HG02623 (cell line): ENCODE data around the gene KLHL29.
A peak's percentile ranks its signal among the peaks of the same experiment; 100 is the strongest.

Experiments used
- ATAC-seq: cut with Tn5 transposase; IDR thresholded peaks from one replicate; pipeline ENCODE4 v1.9.1; 2021; ENCODE audit warnings: moderate library complexity; ENCODE audit not compliant: unreplicated experiment

The KLHL29 gene

GRCh38 chr2:23445450-23445868 is 60.5 kb downstream of the KLHL29 start:
- ATAC-seq: no peak

- ATAC-seq: no peak
Measured at GRCh38 chr2:23446916-23447315, 61.9 kb downstream of the KLHL29 start.

- ATAC-seq: no peak
Measured at GRCh38 chr2:23447405-23447804, 62.4 kb downstream of the KLHL29 start.

GRCh38 chr2:23448906-23449305 is 63.9 kb downstream of the KLHL29 start:
- ATAC-seq: no peak

- peak; percentile 77 for ATAC-seq
Measured at GRCh38 chr2:23449413-23449812, 64.4 kb downstream of the KLHL29 start.

GRCh38 chr2:23449831-23450331 is 64.9 kb downstream of the KLHL29 start:
- no peak for ATAC-seq

GRCh38 chr2:23452372-23452771 is 67.4 kb downstream of the KLHL29 start:
- ATAC-seq: no peak

- peak; percentile 46 for ATAC-seq
Measured at GRCh38 chr2:23452853-23453420, 68.0 kb downstream of the KLHL29 start.

GRCh38 chr2:23453432-23453831 is 68.5 kb downstream of the KLHL29 start:
- ATAC-seq: no peak

GRCh38 chr2:23453836-23454460 is 69.0 kb downstream of the KLHL29 start:
- ATAC-seq: no peak

- ATAC-seq: no peak
Measured at GRCh38 chr2:23454501-23455120, 69.6 kb downstream of the KLHL29 start.

GRCh38 chr2:23456396-23456795 is 71.4 kb downstream of the KLHL29 start:
- ATAC-seq: no peak

GRCh38 chr2:23456881-23457760 is 72.1 kb downstream of the KLHL29 start:
- no peak for ATAC-seq

GRCh38 chr2:23457990-23458682 is 73.2 kb downstream of the KLHL29 start:
- no peak for ATAC-seq

GRCh38 chr2:23459032-23459431 is 74.1 kb downstream of the KLHL29 start:
- ATAC-seq: no peak

GRCh38 chr2:23460228-23460627 is 75.2 kb downstream of the KLHL29 start:
- no peak for ATAC-seq

GRCh38 chr2:23460993-23461392 is 76.0 kb downstream of the KLHL29 start:
- no peak for ATAC-seq

- no peak for ATAC-seq
Measured at GRCh38 chr2:23464156-23464555, 79.2 kb downstream of the KLHL29 start.

- ATAC-seq: no peak
Measured at GRCh38 chr2:23464905-23465537, 80.0 kb downstream of the KLHL29 start.

- no peak for ATAC-seq
Measured at GRCh38 chr2:23465936-23466335, 81.0 kb downstream of the KLHL29 start.
